Ovary (tissue), 3 donors: ENCODE data around the gene ZNF621.

Experiments used
- POLR2A ChIP-seq: fragments of 450-650 bp; IDR thresholded peaks from one replicate; pipeline ENCODE4 v1.6.1; 2017; ENCODE audit warnings: antibody characterized with exemption, mild to moderate bottlenecking, moderate library complexity
- TF ChIP-seq, protein P1 (sequence below), 3 donors: fragments of 450-650 bp in 2 of 3; fragments of 200-600 bp in 1 of 3; IDR thresholded peaks; one replicate each; pipeline versions ENCODE4 v1.5.1 to v1.8.0; 2016 to 2022; ENCODE audit warnings: antibody characterized with exemption in 3 of 3, mild to moderate bottlenecking in 1 of 3
- donor health status: DM: no; HTN: no; CAD: no.

DNA sequence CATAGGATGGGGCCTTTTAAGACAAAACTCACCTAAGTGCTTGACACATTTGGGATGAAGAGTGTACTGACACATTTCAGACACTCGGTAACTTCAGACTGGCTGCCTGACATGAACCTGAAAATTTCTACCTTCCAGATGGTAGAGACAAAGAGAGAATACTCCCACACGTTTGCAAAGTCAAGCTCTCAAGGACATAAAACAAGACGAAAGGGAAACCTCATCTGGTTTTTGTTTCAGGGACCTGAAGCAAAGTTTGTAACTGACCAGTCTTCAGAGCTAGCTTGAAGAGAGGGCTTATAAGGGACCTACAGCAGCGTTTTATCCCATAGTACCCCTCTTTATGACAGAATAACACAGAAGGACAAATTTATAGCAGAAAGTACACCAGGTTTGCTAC lies 41.9 kb downstream of the ZNF621 start:
- TF ChIP-seq POLR2A = no peak
- TF ChIP-seq, protein P1, sequence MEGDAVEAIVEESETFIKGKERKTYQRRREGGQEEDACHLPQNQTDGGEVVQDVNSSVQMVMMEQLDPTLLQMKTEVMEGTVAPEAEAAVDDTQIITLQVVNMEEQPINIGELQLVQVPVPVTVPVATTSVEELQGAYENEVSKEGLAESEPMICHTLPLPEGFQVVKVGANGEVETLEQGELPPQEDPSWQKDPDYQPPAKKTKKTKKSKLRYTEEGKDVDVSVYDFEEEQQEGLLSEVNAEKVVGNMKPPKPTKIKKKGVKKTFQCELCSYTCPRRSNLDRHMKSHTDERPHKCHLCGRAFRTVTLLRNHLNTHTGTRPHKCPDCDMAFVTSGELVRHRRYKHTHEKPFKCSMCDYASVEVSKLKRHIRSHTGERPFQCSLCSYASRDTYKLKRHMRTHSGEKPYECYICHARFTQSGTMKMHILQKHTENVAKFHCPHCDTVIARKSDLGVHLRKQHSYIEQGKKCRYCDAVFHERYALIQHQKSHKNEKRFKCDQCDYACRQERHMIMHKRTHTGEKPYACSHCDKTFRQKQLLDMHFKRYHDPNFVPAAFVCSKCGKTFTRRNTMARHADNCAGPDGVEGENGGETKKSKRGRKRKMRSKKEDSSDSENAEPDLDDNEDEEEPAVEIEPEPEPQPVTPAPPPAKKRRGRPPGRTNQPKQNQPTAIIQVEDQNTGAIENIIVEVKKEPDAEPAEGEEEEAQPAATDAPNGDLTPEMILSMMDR (IDR thresholded peaks at IDR 0.05) = no peak
